ENCODE results near the gene CRK.
"Not testable (repeated sequence)": the region's sequence is repeated elsewhere in the genome, so short reads cannot be mapped to it uniquely, and the experiment has no call there.

GRCh38 chr17:1453694-1454093 lies 2.3 kb downstream of the CRK start:
- TF ChIP-seq CTCF (IDR thresholded peaks at IDR 0.05; ENCODE audit: insufficient read depth, low read length); POLR2AphosphoS5 (IDR thresholded peaks at IDR 0.05; ENCODE audit: low read depth): not testable (repeated sequence)

Measured in HL-60 (cell line).